Loucy (cell line): ENCODE measurements around the gene UGP2.

Experiments
- H2AFZ ChIP-seq: fragments of 200-600 bp; sonication (generic); 2 replicates; pipeline ENCODE4 v1.6.0; 2016; ENCODE audit warnings: antibody characterized with exemption, mild to moderate bottlenecking, low read length, moderate library complexity
- H3F3A ChIP-seq: fragments of 200-600 bp; 2 replicates; pipeline ENCODE4 v1.6.0; 2016; ENCODE audit warnings: antibody characterized with exemption, low read depth, mild to moderate bottlenecking
- H3K27me3 ChIP-seq: fragments of 200-600 bp; sonication (generic); 2 replicates; pipeline ENCODE4 v1.6.1; 2014; ENCODE audit warnings: low read length, mild to moderate bottlenecking; ENCODE audit not compliant: insufficient read depth, poor library complexity, severe bottlenecking
- H3K36me3 ChIP-seq: fragments of 200-600 bp; sonication (generic); 2 replicates; pipeline ENCODE4 v1.6.1; 2016; ENCODE audit warnings: low read length; ENCODE audit not compliant: insufficient read depth
- H3K4me1 ChIP-seq: fragments of 200-600 bp; sonication (generic); 2 replicates; pipeline ENCODE4 v1.5.1; 2014; ENCODE audit warnings: low read length, mild to moderate bottlenecking; ENCODE audit not compliant: insufficient read depth, poor library complexity, severe bottlenecking
- H3K4me2 ChIP-seq: fragments of 200-600 bp; sonication (generic); 2 replicates; pipeline ENCODE4 v1.6.0; 2014; ENCODE audit warnings: antibody characterized with exemption, low read length, low read depth, mild to moderate bottlenecking; ENCODE audit not compliant: poor library complexity, severe bottlenecking
- H3K4me3 ChIP-seq: fragments of 200-600 bp; sonication (generic); 2 replicates; pipeline ENCODE4 v1.5.1; 2014; ENCODE audit warnings: low read length, mild to moderate bottlenecking, mixed read lengths; ENCODE audit not compliant: poor library complexity, severe bottlenecking
- H3K79me2 ChIP-seq: fragments of 200-600 bp; sonication (generic); 2 replicates; pipeline ENCODE4 v1.6.1; 2014; ENCODE audit warnings: low read length; ENCODE audit not compliant: insufficient read depth
- H3K9ac ChIP-seq: fragments of 200-600 bp; sonication (generic); 2 replicates; pipeline ENCODE4 v1.6.0; 2014; ENCODE audit warnings: mild to moderate bottlenecking, low read depth, low read length, moderate library complexity; ENCODE audit not compliant: poor library complexity, severe bottlenecking
- H3K9me2 ChIP-seq: fragments of 200-600 bp; sonication (generic); replicated peaks from 2 replicates; pipeline ENCODE4 v1.6.1; 2016; ENCODE audit warnings: low read depth, low read length, mixed read lengths
- H3K9me3 ChIP-seq: fragments of 200-600 bp; sonication (generic); 2 replicates; pipeline ENCODE4 v1.6.1; 2014; ENCODE audit warnings: mild to moderate bottlenecking, antibody characterized with exemption, low read length, low read depth; ENCODE audit not compliant: insufficient read depth
- H4K20me1 ChIP-seq: fragments of 200-600 bp; sonication (generic); 2 replicates; pipeline ENCODE4 v1.6.0; 2014; ENCODE audit warnings: antibody characterized with exemption, low read length, mild to moderate bottlenecking; ENCODE audit not compliant: insufficient read depth, poor library complexity, severe bottlenecking
- CTCF ChIP-seq: fragments of 200-600 bp; sonication (generic); conservative IDR thresholded peaks from 2 replicates; pipeline ENCODE4 v1.5.1; 2014; ENCODE audit warnings: mild to moderate bottlenecking, antibody characterized with exemption, low read length
- EZH2phosphoT487 ChIP-seq: fragments of 200-600 bp; IDR thresholded peaks from 2 replicates; pipeline ENCODE4 v1.6.1; 2018; ENCODE audit warnings: antibody characterized with exemption, mild to moderate bottlenecking, moderate library complexity, borderline replicate concordance

Gene UGP2

GRCh38 chr2:63882395-63883105 lies 40.9 kb downstream of the UGP2 start:
- Histone ChIP-seq H4K20me1 (no peaks in the 10 kb centered on the region), H3K9ac (no peak overlapping the region), H3F3A (no peaks in the 10 kb centered on the region), H3K79me2 (peaks cover 5% of the 10 kb centered on the region), H3K27me3 (no peaks in the 10 kb centered on the region), H3K4me1 (no peaks in the 10 kb centered on the region), H3K9me3 (no peaks in the 10 kb centered on the region), H2AFZ (no peak overlapping the region), H3K9me2 (no peaks in the 10 kb centered on the region), H3K4me2 (no peak overlapping the region), H3K36me3 (peaks cover 75% of the 10 kb centered on the region), H3K4me3 (no peak overlapping the region)
- TF ChIP-seq EZH2phosphoT487 (no peak), CTCF (no peak)

DNA sequence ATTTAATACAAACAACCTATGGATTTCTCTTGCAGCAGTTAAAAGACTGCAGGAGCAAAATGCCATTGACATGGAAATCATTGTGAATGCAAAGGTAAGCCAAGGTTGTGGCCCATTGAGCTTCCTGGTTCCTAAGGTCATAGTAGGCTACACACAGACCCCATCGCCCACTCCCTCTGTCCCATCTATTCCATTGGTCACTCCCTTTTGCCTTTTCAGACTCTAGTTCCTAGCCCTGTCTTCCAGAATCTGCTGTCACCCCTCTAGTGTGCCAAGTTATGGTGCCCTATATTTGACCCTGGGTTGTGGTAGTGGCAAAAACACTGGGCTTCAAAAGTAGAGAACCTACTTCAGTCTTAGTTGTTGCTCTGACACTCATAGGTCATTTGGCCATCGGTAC lies 44.7 kb downstream of the UGP2 start:
- H3K9me3 ChIP-seq: no peaks in the 10 kb centered on the region
- no peaks in the 10 kb centered on the region for H3K79me2 ChIP-seq
- no peaks in the 10 kb centered on the region for H3K9me2 ChIP-seq
- H3K27me3 ChIP-seq: no peaks in the 10 kb centered on the region
- H3F3A ChIP-seq: no peaks in the 10 kb centered on the region
- no peak overlapping the region for H3K4me3 ChIP-seq
- H2AFZ ChIP-seq: no peak overlapping the region
- H3K36me3 ChIP-seq: peaks cover 91% of the 10 kb centered on the region
- H3K4me1 ChIP-seq: no peaks in the 10 kb centered on the region
- no peak overlapping the region for H3K9ac ChIP-seq
- no peaks in the 10 kb centered on the region for H4K20me1 ChIP-seq
- H3K4me2 ChIP-seq: no peak overlapping the region
- no peak for TF ChIP-seq EZH2phosphoT487
- no peak for TF ChIP-seq CTCF

DNA sequence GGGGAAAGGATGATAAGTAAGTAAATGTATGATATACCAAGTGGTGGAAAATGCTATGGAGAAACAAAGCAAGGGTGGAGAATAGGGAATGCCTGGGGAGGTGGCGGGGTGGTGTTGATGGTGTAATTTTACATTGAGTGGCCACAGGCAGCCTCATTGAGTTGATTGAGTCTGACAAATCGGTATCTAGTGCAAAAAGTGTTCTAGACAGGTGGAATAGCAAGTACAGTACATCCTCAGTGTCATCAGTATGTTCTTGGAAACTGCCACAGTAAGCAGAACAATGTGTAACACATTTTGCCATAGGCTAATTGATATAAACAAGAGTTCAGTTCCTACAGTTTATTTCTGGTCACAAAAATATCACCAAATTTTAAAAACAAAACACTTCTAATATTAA lies 46.4 kb downstream of the UGP2 start:
- H3K4me3 ChIP-seq: no peak overlapping the region
- H3F3A ChIP-seq: no peaks in the 10 kb centered on the region
- no peak overlapping the region for H2AFZ ChIP-seq
- no peaks in the 10 kb centered on the region for H3K9me2 ChIP-seq
- H3K27me3 ChIP-seq: no peaks in the 10 kb centered on the region
- no peaks in the 10 kb centered on the region for H3K79me2 ChIP-seq
- TF ChIP-seq EZH2phosphoT487 (no peak), CTCF (no peak)
- H3K36me3 ChIP-seq: peaks cover 92% of the 10 kb centered on the region
- no peaks in the 10 kb centered on the region for H3K4me1 ChIP-seq
- H3K9me3 ChIP-seq: no peaks in the 10 kb centered on the region
- no peak overlapping the region for H3K9ac ChIP-seq
- H4K20me1 ChIP-seq: no peaks in the 10 kb centered on the region
- H3K4me2 ChIP-seq: no peak overlapping the region
